DMS 273 (cell line): ENCODE data around the gene PYCR2.

Experiments used
- DNase-seq: peaks from one replicate; lab custom pipeline; 2025; ENCODE audit not compliant: unreplicated experiment; lab: John Stamatoyannopoulos, UW

Gene PYCR2

GRCh38 chr1:225921734-225922709 lies 2.0 kb downstream of the PYCR2 start:
- peak; percentile 35 for DNase-seq

- DNase-seq, result peak; percentile 33
Observed at GRCh38 chr1:225919906-225920305, 4.1 kb downstream of the PYCR2 start.

- DNase-seq, result no peak
Observed at GRCh38 chr1:225918280-225918679, 5.8 kb downstream of the PYCR2 start.

- DNase-seq, result no peak
Observed at GRCh38 chr1:225917536-225917935, 6.5 kb downstream of the PYCR2 start.

- DNase-seq, result peak; percentile 22
Observed at GRCh38 chr1:225917101-225917500, 6.9 kb downstream of the PYCR2 start.

GRCh38 chr1:225915538-225915991 lies 8.5 kb downstream of the PYCR2 start:
- DNase-seq, result peak; percentile 87

GRCh38 chr1:225914947-225915346 lies 9.1 kb downstream of the PYCR2 start:
- DNase-seq, result no peak

- no peak for DNase-seq
Observed at GRCh38 chr1:225914391-225914790, 9.7 kb downstream of the PYCR2 start.

- no peak for DNase-seq
Observed at GRCh38 chr1:225911191-225912130, 12.6 kb downstream of the PYCR2 start.

- DNase-seq, result no peak
Observed at GRCh38 chr1:225909477-225909876, 14.6 kb downstream of the PYCR2 start.

GRCh38 chr1:225908773-225909172 lies 15.3 kb downstream of the PYCR2 start:
- DNase-seq, result no peak

- no peak for DNase-seq
Observed at GRCh38 chr1:225908013-225908640, 15.9 kb downstream of the PYCR2 start.

- no peak for DNase-seq
Observed at GRCh38 chr1:225907341-225907740, 16.7 kb downstream of the PYCR2 start.

GRCh38 chr1:225906467-225906866 lies 17.6 kb downstream of the PYCR2 start:
- DNase-seq, result no peak

GRCh38 chr1:225903623-225904022 lies 20.4 kb downstream of the PYCR2 start:
- DNase-seq, result no peak

GRCh38 chr1:225899044-225899925 lies 24.8 kb downstream of the PYCR2 start:
- DNase-seq, result no peak

GRCh38 chr1:225897595-225898514 lies 26.2 kb downstream of the PYCR2 start:
- no peak for DNase-seq

GRCh38 chr1:225896937-225897549 lies 27.0 kb downstream of the PYCR2 start:
- no peak for DNase-seq

GRCh38 chr1:225896494-225896893 lies 27.6 kb downstream of the PYCR2 start:
- no peak for DNase-seq
